GM18520 (cell line): ENCODE data around the gene MICU1.

Experiments
- ATAC-seq: cut with Tn5 transposase; IDR thresholded peaks from one replicate; pipeline ENCODE4 v1.9.1; 2021; ENCODE audit not compliant: unreplicated experiment

Gene MICU1

DNA sequence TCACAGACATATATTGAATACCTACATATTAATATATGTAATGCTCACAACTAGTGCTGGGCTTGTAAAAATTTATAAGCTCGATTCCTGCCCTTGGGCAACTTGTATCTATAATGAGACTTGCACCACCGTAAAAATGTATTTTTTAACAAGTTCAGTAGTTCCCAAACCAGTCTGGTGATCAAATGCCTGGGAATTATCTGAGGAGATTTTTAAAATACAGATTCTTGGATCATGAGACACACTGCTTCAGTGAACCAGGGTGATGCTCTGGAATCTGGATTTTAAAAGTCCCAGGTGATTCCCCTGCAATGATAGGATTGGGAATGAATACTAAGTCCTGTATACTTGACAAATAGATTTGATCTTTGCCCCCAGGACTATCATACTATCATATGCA, 4.3 kb upstream of the MICU1 start:
- ATAC-seq, result no peak

DNA sequence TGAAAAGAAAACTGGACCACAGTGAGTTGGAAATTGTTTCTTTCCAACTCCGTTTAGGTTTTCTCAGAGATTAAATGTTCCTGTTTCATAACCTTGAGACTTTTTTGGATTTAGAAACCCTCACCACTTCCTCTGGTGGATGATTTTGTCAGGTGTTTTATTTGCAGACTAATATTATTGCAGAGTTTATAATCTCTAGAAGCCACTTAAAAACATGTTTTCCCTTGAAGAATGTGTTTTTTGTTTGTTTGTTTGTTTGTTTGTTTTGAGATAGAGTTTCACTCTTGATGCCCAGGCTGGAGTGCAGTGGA, 520 bp upstream of the MICU1 start:
- no peak for ATAC-seq

DNA sequence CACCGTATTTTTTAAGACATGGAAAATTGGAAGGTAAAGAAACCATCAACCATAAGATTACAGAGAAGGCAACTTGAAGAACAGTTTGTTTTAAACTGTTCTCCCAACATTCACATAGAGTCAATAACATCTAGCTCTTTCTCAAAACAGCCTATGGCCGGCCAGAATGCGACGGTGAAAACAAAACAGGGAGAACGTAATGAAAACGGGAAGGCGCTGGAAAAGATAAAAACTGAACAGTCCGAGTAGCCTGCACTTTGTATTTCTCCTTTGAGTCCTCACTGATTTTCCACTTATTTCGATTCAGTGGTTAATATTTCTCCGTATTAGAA, 637 bp downstream of the MICU1 start:
- ATAC-seq, result no peak

DNA sequence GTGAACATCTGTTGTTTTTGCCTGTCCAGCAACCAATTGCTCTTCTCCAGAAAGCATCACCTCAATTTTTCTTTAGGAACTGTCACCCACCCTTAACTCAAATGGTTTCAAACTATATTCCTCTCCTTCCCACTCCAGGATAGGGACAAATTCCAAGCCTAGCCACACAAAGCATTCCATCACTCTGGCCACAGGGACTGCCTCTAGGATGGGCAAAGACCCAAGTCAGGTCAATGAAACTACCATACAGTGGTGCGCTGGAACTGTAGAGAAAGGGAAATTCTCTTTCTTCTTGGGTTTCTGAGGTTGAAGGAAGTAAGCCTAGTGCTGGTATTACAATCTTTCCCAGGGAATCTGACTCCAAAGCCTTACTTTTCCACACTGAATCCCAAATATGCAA, 3.6 kb downstream of the MICU1 start:
- no peak for ATAC-seq

DNA sequence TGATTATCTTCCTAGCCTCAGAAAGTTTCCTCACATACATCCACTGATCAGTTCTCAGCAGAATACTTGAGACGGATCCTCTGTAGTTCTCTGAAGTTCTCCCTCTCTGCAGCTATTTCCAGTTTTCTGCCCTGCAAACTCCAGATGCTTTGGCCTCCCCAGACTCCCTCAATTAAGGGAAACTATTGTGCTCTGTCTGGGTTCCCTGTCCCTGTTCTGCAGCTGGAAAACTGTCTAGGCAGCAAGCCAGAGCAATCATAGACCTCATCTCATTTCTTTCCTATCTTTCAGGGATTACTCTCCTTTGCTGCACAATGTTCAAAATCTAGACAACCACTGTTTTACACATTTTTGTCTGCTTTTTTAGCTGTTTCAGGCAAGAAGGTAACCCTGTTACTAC, 9.2 kb downstream of the MICU1 start:
- no peak for ATAC-seq

DNA sequence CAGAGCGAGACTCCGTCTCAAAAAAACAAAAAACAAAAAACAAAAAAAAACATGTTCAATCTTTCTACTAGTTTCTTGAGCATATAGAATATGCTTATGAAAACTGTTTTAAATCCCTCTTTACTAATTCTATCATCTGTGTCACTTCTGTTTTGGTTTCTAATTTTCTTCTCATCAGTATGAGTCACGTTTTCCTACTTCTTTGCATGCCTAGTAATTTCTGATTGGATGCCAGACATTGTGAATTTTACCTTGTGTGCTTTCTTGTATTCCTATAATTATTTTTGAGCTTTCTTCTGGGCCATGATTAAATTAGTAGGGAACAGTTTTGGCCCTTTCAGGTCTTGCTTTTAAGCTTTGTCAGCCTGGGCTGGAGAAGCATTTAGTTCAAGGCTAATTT, 9.9 kb downstream of the MICU1 start:
- no peak for ATAC-seq

DNA sequence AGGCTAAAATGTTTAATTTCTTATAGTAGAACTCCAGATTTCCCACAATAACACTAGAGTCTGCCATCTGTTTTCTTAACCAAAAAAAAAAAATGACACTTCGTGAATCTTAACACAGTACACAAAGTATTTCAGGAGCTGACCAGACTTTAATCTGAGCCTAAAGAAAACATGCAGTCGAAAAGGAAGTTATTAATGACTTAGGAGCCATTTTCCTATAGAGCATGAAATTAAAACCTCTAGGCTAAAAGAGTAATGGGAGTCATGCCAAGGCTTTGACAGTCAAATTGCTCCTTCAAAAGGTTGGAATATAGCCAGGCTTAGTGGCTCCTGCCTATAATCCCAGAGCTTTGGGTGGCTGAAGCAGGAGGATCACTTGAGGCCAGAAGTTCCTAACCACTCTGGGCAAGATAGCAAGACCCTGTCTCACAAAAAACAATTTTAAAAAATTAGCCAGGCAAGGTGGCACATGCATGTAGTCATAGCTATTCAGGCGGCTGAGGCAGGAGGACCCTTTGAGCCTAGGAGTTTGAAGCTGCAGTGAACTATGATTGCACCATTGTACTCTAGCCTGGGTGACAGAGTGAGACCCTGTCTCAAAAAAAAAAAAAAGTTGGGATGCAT, 13.6 kb downstream of the MICU1 start:
- no peak for ATAC-seq

DNA sequence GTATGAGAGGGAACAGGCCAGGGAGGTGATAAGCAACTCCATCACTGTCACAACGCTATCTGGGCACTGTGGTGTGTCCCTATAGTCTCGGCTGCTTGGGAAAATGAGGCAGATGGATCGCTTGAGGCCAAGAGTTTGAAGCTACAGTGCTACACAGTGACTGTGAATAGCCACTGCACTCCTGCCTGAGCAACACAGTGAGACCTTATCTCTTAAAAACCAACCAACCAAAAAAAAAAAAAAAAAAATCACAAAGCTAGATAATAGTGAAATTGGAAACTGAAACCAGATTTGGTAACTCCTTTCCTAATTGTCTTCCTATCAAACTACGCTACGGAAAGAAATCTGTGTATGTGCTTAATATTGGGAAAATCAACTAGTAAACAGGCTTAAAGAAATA, 14.1 kb downstream of the MICU1 start:
- ATAC-seq, result no peak

DNA sequence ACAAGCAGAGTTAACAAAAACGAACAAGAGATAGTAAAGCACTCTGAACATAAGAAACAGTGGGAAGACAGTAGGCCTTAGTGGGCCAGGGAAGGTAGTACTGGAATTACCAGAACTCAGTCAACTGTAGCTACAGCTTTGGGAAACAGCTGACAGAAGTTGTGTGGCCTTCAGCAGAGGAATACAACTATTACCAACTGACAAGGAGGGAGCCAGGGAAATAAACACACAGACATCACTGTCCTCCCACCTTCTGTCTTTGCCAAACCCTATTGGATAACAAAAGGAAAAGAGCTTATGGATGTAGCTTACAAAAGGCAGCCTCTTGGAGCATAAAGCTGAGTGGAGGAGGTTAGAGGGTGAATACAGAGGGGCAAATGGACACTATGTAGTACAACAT, 15.4 kb downstream of the MICU1 start:
- ATAC-seq, result no peak

DNA sequence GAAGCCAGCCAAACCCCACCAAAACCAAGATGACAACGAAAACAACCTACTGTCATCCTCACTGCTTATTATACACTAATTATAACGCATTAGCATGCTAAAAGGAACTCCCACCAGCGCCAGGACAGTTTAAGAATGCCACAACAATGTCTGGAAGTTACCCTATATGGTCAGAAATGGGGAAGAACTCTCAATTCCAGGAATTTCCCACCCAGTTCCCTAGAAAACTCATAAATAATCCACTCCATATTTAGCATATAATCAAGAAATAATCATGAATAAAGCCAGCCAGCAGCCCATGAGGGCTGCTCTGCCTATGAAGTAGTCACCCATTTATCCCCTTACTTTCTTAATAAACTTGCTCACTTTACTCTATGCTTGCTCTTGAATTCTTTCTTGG, 20.8 kb downstream of the MICU1 start:
- ATAC-seq, result no peak

DNA sequence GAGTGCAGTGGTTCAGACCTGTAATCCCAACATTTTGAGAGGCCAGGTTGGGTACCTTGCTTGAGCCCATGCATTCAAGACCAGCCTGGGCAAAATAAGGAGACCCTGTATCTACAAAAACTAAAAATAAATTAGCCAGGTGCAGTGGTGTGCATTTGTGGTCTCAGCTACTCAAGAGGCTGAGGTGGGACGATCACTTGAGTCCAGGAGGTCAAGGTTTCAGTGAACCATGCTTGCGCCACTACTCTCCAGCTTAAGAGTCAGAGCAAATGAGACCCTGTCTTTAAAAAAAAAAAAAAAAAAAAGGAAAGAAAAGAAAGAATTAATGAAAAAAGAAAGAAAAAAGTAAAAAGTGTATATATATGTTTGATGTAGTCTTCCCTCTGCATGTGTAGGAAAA, 24.7 kb downstream of the MICU1 start:
- no peak for ATAC-seq

DNA sequence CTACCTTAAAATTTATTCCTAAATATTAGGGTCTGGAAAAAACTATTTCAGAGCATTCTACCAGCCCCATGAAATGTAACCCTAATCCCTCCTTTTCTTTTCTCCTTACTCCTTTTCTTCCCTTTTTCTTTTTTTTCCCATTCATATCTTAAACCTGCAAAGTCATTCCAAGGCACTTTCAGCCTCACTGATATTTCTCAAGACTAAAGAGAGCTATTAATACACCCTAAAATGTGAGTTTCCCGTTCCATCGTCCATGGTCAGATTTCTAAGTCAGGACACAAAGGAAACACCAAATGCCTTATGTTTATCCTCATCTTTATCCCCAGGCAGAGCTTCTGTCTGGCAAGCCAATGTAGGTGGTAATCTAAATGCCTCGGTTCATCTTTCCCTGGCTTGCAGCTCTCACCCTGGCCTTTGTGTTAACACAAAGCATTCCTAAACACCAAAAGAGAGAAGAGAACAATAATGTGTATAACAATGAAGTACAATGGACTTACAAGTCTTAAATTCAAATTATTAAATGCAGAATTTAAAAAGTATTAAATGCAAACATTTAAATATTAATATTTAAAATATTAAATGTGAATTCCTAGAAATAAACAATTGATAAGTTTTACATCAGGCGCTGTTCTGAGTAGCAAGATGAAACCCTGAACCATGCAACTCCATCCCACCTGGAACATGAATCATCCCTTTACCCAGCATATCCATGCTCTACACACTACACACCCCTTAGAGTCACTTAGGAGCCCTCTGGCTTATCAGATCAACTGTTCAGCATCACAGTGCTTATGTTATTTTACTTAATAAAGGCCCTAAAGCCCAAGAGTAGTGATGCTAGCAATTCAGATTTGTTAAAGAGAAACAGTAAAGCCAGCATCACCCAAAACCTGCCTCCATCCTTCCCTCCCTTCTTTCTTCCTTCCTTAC, 26.8 kb downstream of the MICU1 start:
- no peak for ATAC-seq

DNA sequence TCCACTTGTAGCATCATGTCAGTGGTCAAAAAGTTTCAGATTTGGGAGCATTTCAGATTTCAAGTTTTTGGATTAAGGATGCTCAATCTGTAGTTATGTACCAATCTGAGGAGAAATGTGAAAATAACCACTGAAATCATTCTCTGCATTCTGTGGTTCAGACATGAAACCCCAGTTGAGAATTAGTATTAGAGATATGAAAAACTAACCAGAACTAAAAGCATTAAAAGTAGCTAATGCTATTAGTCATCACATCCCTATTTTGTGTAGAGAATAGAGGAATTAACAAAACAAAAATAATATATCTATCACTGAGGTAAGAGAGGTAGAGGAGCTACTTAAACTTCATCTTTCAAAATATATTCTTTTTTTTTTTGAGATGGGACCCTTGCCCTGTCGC, 28.0 kb downstream of the MICU1 start:
- no peak for ATAC-seq

DNA sequence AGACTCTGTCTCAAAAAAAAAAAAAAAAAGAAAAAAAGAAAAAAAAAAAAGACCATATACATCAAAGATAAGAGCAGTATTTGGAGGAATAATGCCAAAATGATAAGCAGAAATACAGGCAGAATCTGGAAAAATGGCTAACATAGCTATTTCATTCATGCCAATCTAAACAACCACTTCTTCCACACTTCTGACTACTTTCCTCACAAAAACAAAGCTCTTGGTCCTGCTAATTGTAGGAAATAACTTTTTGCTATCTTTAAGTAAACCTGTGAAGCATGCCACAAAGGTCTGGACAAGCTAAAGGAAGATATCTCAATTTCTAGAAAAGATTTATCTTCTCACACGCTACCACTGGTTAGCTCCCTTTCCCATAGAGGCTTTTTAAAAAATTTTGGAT, 30.4 kb downstream of the MICU1 start:
- ATAC-seq, result no peak

DNA sequence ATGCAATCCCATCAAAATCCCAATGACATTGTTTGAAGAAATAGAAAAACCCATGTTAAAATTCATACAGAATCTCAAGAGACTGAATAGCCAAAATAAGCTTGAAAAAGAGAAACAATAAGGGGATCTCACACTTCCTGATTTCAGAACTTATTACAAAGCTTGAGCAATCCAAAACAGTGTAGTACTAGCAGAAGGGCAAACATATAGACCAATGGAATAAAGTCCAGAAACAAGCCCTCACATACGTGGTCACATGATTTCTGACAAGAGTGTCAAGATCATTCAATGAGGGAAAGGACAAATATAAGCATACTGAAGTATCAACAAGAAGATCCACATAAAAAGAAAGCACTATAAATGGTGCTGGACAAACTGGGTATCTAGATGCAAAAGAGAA, 31.9 kb downstream of the MICU1 start:
- no peak for ATAC-seq

DNA sequence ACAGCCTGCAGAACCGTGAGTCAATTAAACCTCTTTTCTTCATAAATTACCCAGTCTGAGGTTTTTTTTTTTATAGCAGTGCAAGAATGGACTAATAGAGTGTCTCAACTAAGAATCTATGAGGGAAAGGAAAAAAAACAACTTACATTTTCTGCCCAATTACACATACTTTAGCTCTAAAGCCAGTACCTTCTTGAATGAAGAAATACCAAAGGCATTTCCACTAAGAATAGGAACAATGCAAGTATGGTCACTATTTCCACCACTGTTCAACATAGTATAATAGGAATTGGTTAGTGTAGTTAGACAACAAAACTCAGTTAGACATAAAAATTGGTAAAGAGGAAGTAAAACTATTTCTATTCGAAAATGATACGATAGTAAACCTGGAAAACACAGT, 37.6 kb downstream of the MICU1 start:
- ATAC-seq, result no peak

DNA sequence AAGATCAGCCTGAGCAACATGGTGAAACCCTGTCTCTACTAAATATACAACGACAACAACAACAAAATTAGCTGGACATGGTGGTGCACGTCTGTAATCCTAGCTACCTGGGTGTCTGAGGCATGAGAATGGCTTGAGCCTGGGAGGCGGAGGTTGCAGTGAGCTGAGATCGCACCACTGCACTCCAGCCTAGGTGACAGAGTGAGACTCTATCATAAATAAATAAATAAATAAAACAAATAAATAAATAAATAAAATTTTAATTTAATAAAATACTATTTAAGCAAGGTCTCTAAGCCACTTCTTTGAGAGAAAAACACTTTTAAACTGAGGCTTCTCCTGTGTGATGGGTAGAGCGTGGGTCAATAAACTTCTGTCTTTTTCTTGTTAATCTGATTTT, 38.3 kb downstream of the MICU1 start:
- no peak for ATAC-seq

DNA sequence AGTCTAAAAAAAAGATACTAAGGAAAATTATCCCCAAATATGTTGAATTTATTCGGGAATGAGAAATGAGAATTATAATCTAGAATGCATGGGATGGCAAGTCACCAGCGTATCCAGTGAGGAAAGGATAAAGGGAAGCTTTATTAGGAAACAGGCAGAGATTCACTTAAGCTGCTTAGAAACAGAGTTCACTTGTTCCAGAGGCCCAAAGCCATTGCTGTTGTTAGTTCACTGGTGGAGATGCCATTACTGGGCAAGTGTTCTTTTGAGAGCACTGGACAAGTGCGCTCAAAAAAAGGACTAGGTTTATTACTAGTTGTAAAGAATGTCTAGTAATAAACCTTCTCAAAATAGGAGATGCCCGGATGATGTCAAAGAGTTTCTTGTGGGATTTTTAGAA, 51.2 kb downstream of the MICU1 start:
- ATAC-seq, result no peak

DNA sequence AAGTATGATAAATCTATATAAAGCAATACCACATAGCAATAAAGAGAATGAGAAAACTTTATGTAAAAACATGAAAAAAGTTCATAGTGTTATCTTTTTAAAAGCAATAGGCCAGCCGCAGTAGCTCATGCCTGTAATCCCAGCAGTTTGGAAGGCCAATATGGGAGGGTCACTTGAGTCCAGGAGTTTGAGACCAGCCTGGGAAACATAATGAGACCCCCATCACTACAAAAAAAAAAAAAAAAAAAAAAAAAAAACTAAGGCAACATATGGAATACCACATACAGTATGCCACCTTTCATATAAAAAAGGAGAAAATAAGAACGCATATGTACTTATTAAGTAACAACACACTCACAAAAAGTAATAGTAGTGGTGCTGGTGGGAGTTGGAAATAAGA, 52.8 kb downstream of the MICU1 start:
- no peak for ATAC-seq

DNA sequence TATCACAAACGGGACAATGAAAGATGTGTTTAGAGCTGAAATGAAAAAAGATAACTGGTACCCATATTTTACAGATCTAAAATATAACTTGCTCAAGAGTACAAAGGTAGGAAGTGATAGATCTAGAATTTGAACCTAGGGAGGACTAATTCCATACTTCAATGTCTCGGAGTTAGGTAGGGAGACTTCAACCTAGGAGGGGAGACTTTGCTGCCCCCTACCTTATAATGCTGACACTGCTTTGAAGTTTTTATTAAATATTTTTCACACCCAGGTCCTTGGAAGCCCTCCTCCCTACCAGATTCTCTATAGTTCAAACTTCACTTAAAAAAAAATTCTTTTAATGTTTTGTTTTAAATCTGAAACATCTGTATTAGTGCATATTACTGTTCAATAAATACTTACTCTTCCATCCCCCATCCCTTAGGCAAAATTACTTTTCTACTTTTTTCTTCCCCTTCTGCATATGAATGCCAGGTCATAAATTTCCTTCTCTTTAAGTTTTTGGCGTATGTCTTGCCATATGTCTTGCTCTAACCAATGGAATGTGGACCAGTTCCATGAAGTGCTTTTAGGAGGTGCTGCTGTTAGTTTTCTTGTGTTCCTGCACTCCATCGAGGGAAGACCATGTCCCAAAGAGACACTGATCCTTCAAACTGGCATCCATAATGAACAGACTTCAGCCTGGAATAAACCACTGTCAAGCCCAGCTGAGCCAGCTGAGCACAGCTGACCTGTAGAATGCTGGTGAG, 57.8 kb downstream of the MICU1 start:
- no peak for ATAC-seq

DNA sequence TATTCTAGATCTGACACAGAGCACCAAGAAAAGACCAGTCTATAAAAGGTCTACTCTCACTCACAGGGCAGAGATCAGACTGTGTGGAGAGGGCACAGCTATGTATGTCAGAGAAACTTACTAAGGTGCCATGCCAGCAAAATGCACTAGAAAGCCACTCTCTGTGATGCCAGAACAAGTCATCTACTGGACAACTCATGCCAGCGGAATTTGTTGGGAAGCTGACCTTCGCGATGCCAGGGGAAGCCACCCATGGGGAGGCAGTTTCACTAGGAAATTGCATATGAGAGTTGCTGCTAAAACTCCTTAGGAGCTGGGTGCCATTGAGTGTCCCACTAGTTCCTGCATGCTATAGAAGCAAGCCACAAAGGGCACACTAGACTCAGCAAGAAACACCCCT, 58.5 kb downstream of the MICU1 start:
- ATAC-seq, result no peak

DNA sequence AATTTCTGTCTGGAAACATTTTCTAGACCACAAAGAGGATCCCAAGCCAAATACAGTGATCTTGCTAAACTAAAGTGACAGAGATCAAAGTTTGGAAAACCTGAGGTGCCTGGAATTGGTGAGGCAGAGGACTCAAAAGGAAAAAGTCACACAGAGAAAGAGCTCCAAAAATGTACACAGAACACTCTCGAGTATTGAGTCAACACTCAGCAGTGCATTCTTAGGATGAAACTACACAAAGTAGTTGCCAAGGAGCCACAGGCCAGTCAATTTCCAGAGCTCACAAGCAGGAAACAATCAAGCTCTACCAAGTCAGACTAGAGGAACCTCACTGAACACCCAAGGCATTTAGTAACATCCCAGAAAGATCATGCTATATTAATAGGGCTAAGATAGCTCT, 61.3 kb downstream of the MICU1 start:
- no peak for ATAC-seq
